ENCODE data around the gene ICAM1. TPM values are rescaled to one million over a fixed set of nuclear protein-coding genes. Genes with fewer than 3 reads are reported as not detected.
A peak's percentile ranks its signal among the peaks of the same experiment; 100 is the strongest.

Gene ICAM1
- total RNA-seq, 2 experiments from 2014 or later, result 35.5 to 37.2 TPM

DNA sequence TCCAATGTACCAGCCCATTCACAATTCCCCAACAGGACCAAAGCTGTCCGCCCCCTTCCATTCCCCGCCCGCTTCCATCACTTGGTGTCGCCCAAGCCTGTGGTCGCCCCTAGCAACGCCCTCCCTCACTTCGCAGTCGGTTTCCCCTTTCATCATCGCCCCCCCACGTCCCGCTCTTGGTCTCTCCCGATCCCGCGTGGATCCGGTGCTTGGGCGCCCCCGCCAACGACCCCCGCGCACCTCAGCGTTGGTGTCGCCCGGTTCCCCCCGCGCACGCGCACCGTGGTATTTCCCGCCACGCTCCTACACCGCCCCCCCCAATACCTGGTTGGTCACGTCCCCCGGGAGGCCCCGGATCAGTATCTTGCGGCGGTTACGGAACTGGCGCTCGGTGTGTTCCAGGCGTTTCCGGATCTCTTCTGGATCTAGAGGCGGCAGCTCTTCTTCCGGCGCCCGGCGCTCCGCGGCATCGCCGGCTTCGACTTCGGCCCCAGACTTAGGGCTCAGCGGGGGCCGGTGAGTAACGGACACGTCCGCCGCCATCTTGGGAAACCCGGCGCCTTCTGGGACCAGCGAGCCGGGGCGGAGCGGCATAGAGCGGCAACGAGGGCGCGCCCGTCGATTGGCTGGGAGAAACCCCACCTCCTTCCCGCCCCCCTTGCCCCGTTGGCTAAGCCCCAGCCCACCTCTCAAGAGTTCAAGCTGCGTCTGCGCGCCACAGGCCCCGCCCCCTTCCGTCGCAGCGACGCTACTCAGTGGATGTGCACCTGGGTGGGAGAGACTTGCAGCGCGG lies 62.2 kb downstream of the ICAM1 start, which contains the start of gene RAVER1:
Gene RAVER1 (minus strand): TSS at position 565 of the 793 bp plus-strand sequence. CDS start 22 bp downstream, at position 543.
- CTCF ChIA-PET, result interaction anchor here (1.0 to 2.4 kb wide), 7 partner anchors 12 to 104 kb away, joined by 3 to 9 read pairs (median 3); partner anchors contain the start of gene ICAM1
- H3K36me3 Mint-ChIP-seq (ENCODE audit: low read depth), result peaks cover 47% of the 10 kb centered on the region

DNA sequence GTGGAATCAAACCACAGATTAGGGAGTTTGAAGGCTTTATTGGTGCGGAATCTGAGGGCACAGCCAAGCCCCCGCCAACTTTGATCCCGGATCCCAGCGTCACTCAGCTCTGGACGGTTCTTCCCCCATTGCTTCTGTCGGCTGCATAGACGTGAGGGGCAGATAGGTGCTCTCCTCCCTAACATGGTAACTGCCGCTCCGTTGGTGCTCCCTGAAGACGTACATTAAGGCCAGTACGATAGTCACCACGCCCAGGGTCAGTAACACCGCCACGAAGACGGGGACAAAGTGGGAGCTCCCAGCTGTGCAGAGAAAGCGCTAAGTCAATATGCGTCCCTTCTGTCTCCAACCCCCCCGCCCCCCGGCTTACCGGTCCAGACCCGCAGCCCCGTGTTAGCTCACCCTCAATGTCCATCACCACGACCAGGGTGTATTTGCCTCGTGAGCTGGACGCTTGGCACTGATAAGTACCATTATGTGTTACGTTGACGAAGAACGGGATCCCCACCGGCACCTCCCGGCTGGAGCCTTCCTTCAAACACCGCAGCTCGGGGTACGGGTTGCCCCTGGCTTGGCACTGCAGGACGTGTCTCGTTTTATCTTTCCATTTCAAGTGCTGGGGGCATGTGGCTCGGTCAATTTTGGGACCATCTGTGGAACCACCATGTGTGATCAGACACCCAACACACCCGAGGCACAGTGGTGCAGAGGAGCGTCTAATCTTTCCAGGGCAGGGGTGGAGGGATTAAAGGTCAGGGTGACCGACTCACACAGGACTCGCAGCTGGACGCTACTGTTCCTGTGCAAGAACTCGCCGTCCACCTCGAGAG lies 63.1 kb downstream of the ICAM1 start:
- H3K4me3 Mint-ChIP-seq, result peak overlapping the region; percentile 97
- DNase-seq, result no peak
- ChIA-PET CTCF (interaction anchor here (1.0 to 2.4 kb wide), 7 partner anchors 11 to 105 kb away, joined by 3 to 9 read pairs (median 3); partner anchors contain the start of gene ICAM1), POLR2A (interaction anchor here (0.8 to 3.5 kb wide), 13 partner anchors 9 to 84 kb away, joined by 3 to 30 read pairs (median 4); partner anchors contain the start of genes FDX2, ICAM1, ICAM5 and TYK2)
- intact Hi-C loops (cut with micrococcal nuclease), result loop anchor here (10.0 kb wide), 1 partner anchor 51 kb away; the partner anchor contains the start of gene TYK2
- H3K36me3 Mint-ChIP-seq (ENCODE audit: low read depth), result peaks cover 46% of the 10 kb centered on the region
- no peaks in the 10 kb centered on the region for H3K27me3 Mint-ChIP-seq
- peaks cover 46% of the 10 kb centered on the region for H3K4me1 Mint-ChIP-seq (ENCODE audit: low read depth)
- TF ChIP-seq, protein P1, sequence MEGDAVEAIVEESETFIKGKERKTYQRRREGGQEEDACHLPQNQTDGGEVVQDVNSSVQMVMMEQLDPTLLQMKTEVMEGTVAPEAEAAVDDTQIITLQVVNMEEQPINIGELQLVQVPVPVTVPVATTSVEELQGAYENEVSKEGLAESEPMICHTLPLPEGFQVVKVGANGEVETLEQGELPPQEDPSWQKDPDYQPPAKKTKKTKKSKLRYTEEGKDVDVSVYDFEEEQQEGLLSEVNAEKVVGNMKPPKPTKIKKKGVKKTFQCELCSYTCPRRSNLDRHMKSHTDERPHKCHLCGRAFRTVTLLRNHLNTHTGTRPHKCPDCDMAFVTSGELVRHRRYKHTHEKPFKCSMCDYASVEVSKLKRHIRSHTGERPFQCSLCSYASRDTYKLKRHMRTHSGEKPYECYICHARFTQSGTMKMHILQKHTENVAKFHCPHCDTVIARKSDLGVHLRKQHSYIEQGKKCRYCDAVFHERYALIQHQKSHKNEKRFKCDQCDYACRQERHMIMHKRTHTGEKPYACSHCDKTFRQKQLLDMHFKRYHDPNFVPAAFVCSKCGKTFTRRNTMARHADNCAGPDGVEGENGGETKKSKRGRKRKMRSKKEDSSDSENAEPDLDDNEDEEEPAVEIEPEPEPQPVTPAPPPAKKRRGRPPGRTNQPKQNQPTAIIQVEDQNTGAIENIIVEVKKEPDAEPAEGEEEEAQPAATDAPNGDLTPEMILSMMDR (IDR thresholded peaks at IDR 0.05), result no peak
- H3K27ac Mint-ChIP-seq, result peak overlapping the region; percentile 98
- ATAC-seq, result peak; percentile 6
- no peaks in the 10 kb centered on the region for H3K9me3 Mint-ChIP-seq

More for the DNA sequence above, 62.2 kb downstream of the ICAM1 start, which contains the start of gene RAVER1:
- DNase-seq (peak; percentile 99), ATAC-seq (peak; percentile 97)
- TF ChIP-seq, protein P1 (IDR thresholded peaks at IDR 0.05), result no peak
- Mint-ChIP-seq H3K4me1 (ENCODE audit: low read depth) (peaks cover 38% of the 10 kb centered on the region), H3K4me3 (peak within 1 kb of the TSS; percentile 97), H3K27me3 (no peaks in the 10 kb centered on the region), H3K9me3 (no peaks in the 10 kb centered on the region), H3K27ac (peak within 1 kb of the TSS; percentile 98)
- POLR2A ChIA-PET, result interaction anchor here (0.8 to 3.5 kb wide), 16 partner anchors 10 to 225 kb away, joined by 3 to 30 read pairs (median 3); partner anchors contain the start of genes FDX2, ICAM1, ICAM5 and TYK2
- intact Hi-C loops (cut with micrococcal nuclease), result loop anchor here (10.0 kb wide), 1 partner anchor 52 kb away; the partner anchor contains the start of gene TYK2

DNA sequence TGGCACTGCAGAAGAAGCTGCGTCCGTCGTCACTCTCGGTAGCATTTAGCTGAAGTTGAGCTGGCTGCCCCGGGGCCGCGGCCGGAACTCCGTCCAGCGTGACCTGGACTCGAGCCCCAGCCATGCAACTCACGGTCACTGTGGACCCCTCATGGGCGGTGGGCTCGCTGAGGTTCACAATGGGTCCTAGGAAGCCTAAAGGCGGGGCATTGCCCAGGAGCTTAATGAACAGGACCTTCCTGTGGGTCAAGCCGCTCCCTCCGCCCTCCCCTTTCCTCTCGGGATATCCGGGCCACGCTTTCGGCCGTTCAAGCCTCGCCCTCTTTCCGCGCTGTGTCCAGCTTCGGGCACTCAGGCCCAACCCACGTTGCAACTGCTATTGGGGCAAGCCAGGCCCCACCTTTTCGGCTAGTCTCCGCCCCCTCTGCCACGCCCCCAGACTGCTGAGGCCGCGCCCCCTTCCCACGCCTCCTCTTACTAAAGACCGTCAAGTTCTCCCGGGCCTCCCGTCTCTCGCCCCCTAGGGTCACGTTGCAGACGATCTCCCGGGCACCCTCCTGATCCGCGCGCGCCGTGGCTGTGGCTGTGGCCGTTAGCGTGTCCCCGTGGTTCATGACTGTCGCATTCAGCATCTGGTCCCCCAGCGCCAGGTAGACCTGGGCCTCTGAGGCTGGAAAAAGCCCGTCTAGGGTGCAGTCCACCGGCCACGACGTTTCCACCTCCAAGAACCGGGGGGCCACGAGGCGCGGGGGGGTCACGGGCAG lies 63.9 kb downstream of the ICAM1 start:
- H3K36me3 Mint-ChIP-seq (ENCODE audit: low read depth), result peaks cover 40% of the 10 kb centered on the region
- ChIA-PET POLR2A (interaction anchor here (0.6 to 3.5 kb wide), 7 partner anchors 10 to 76 kb away, joined by 3 to 30 read pairs (median 4); partner anchors contain the start of genes FDX2 and ICAM1), CTCF (interaction anchor here (1.1 to 2.4 kb wide), 4 partner anchors 10 to 106 kb away, joined by 3 to 9 read pairs (median 5); no protein-coding TSS in a partner anchor)
- H3K27ac Mint-ChIP-seq, result no peak overlapping the region
- peak overlapping the region; percentile 97 for H3K4me3 Mint-ChIP-seq
- TF ChIP-seq, protein P1 (IDR thresholded peaks at IDR 0.05), result no peak
- no peaks in the 10 kb centered on the region for H3K9me3 Mint-ChIP-seq
- H3K27me3 Mint-ChIP-seq, result no peaks in the 10 kb centered on the region
- intact Hi-C loops (cut with micrococcal nuclease), result loop anchor here (10.0 kb wide), 1 partner anchor 50 kb away; the partner anchor contains the start of gene TYK2
- H3K4me1 Mint-ChIP-seq (ENCODE audit: low read depth), result peaks cover 51% of the 10 kb centered on the region
- DNase-seq, result peak; percentile 69
- no peak for ATAC-seq

DNA sequence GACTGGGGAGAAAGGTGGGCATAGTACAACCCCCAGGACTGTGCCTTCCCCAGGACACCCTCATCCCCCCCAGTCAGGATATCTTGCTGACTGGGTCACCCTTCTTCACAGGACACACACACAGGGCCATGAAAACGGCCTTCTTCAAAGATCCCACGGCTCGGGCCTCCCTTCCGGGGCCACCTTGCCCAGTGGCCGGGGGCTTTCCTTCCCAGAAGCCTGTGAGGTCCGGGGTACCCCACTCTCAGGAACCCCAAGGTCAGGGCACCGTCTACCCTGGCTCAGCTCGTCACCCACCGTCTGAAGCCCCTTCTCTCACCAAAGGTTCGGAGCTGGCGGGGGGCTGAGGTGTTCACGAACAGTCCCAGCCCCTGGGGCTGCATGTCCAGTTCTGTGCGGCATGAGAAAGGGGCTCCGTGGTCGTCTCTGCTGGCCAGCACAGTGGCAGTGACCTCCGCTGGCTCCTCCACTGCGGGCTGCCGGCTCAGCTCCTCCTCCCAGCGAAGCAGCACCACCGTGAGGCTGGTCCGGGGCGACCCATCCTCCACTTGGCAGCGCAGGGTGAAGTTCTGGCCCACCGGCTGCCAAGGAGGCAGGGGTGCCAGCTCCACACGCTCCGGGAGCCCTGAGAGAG lies 64.5 kb downstream of the ICAM1 start:
- no peaks in the 10 kb centered on the region for H3K9me3 Mint-ChIP-seq
- peaks cover 34% of the 10 kb centered on the region for H3K36me3 Mint-ChIP-seq (ENCODE audit: low read depth)
- no peak for DNase-seq
- POLR2A ChIA-PET, result interaction anchor here (0.7 kb wide), 1 partner anchor 26 kb away, joined by 3 read pairs; no protein-coding TSS in a partner anchor
- no peak overlapping the region for H3K27ac Mint-ChIP-seq
- CTCF ChIA-PET, result interaction anchor here (1.3 kb wide), 1 partner anchor 77 kb away, joined by 3 read pairs; no protein-coding TSS in a partner anchor
- no peaks in the 10 kb centered on the region for H3K27me3 Mint-ChIP-seq
- TF ChIP-seq, protein P1 (IDR thresholded peaks at IDR 0.05), result no peak
- no peak for ATAC-seq
- intact Hi-C loops (cut with micrococcal nuclease), result loop anchor here (10.0 kb wide), 1 partner anchor 49 kb away; the partner anchor contains the start of gene TYK2
- H3K4me1 Mint-ChIP-seq (ENCODE audit: low read depth), result peaks cover 53% of the 10 kb centered on the region
- H3K4me3 Mint-ChIP-seq, result no peak overlapping the region
